Measurements from ENCODE around the gene CR1.

DNA sequence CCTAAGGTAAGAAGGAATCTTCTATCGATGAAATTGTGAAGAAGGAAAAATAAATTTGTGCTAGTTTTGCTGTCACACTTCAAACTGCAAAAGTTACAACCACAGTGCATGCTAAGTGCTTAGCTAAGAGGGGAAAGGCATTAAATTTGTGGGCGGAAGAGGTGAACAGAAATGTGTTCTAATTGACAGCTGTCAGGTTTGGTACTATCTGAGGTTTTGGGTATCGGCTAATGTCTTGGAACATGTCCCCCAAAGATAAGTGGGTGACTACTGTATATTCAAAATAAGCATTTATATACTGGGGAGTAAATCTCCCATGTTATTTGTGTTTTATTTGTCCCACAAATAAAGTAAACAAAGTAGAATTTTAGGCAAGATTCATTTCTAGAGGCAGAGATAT lies 8.0 kb downstream of the CR1 start:
- TF ChIP-seq, protein P1, sequence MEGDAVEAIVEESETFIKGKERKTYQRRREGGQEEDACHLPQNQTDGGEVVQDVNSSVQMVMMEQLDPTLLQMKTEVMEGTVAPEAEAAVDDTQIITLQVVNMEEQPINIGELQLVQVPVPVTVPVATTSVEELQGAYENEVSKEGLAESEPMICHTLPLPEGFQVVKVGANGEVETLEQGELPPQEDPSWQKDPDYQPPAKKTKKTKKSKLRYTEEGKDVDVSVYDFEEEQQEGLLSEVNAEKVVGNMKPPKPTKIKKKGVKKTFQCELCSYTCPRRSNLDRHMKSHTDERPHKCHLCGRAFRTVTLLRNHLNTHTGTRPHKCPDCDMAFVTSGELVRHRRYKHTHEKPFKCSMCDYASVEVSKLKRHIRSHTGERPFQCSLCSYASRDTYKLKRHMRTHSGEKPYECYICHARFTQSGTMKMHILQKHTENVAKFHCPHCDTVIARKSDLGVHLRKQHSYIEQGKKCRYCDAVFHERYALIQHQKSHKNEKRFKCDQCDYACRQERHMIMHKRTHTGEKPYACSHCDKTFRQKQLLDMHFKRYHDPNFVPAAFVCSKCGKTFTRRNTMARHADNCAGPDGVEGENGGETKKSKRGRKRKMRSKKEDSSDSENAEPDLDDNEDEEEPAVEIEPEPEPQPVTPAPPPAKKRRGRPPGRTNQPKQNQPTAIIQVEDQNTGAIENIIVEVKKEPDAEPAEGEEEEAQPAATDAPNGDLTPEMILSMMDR (IDR thresholded peaks at IDR 0.05) = no peak
- TF ChIP-seq POLR2AphosphoS5 (IDR thresholded peaks at IDR 0.05; ENCODE audit: low read depth, low read length) (no peak), TCF7L2 (IDR thresholded peaks at IDR 0.05; ENCODE audit: low read depth, low read length) (no peak)
